NCI-H748 (cell line): Measurements from ENCODE around the gene DNM2.
"Not testable (repeated sequence)": the region's sequence is repeated elsewhere in the genome, so short reads cannot be mapped to it uniquely, and the experiment has no call there.

Experiments
- DNase-seq: peaks from one replicate; lab custom pipeline; 2025; ENCODE audit not compliant: unreplicated experiment; lab: John Stamatoyannopoulos, UW

Gene DNM2

GRCh38 chr19:10724573-10725071, 6.7 kb downstream of the DNM2 start:
- DNase-seq = no peak

- DNase-seq = no peak
These were observed 7.5 kb downstream of the DNM2 start for GRCh38 chr19:10725415-10725814.

- DNase-seq = no peak
These were observed 8.4 kb downstream of the DNM2 start for GRCh38 chr19:10726268-10726667.

GRCh38 chr19:10727685-10728201, 9.9 kb downstream of the DNM2 start:
- DNase-seq = no peak

- DNase-seq = no peak
These were observed 11.5 kb downstream of the DNM2 start for GRCh38 chr19:10729411-10729810.

- DNase-seq = no peak
These were observed 13.1 kb downstream of the DNM2 start for GRCh38 chr19:10730932-10731331.

- no peak for DNase-seq
These were observed 17.9 kb downstream of the DNM2 start for GRCh38 chr19:10735741-10736140.

- no peak for DNase-seq
These were observed 18.3 kb downstream of the DNM2 start for GRCh38 chr19:10736189-10736588.

GRCh38 chr19:10736916-10737551, 19.2 kb downstream of the DNM2 start:
- no peak for DNase-seq

- no peak for DNase-seq
These were observed 19.8 kb downstream of the DNM2 start for GRCh38 chr19:10737722-10738121.

- DNase-seq = no peak
These were observed 22.9 kb downstream of the DNM2 start for GRCh38 chr19:10740798-10741197.

GRCh38 chr19:10742476-10742875, 24.6 kb downstream of the DNM2 start:
- DNase-seq = no peak

GRCh38 chr19:10744253-10744798, 26.4 kb downstream of the DNM2 start:
- DNase-seq = no peak

- no peak for DNase-seq
These were observed 27.0 kb downstream of the DNM2 start for GRCh38 chr19:10744801-10745293.

GRCh38 chr19:10746437-10746836, 28.6 kb downstream of the DNM2 start:
- DNase-seq = not testable (repeated sequence)

- DNase-seq = no peak
These were observed 29.4 kb downstream of the DNM2 start for GRCh38 chr19:10747271-10747670.

- no peak for DNase-seq
These were observed 29.8 kb downstream of the DNM2 start for GRCh38 chr19:10747674-10748073.

GRCh38 chr19:10748195-10748926, 30.5 kb downstream of the DNM2 start:
- DNase-seq = no peak

GRCh38 chr19:10748927-10749434, 31.1 kb downstream of the DNM2 start:
- DNase-seq = no peak

- no peak for DNase-seq
These were observed 31.8 kb downstream of the DNM2 start for GRCh38 chr19:10749435-10750384.
